A549 (cell line): ENCODE data around the gene MAPK6. TPM values are rescaled to one million over a fixed set of nuclear protein-coding genes. Genes with fewer than 3 reads are reported as not detected.
A peak's percentile ranks its signal among the peaks of the same experiment; 100 is the strongest.

Experiments
- ATAC-seq, 2 experiments: fragments of 200-7000 bp in 1 of 2; fragments of >200 bp in 1 of 2; cut with Nextera tagmentation in 1 of 2; cut with Tn5 transposase in 1 of 2; 3 replicates each; pipeline versions ENCODE4 v1.8.0 to v1.9.1; 2018 to 2020; ENCODE audit warnings: mild to moderate bottlenecking in 1 of 2, moderate library complexity in 1 of 2
- CTCF ChIA-PET: fragments of 300-600 bp; sonication (Branson Sonifier 250); formaldehyde crosslinking; extraction: SDS; loops from one replicate; lab custom pipeline; 2021; ENCODE audit warnings: antibody characterized with exemption, inconsistent platforms; lab: Yijun Ruan, JAX
- POLR2A ChIA-PET: fragments of 350-600 bp; formaldehyde crosslinking; extraction: SDS; loops from one replicate; lab custom pipeline; 2021; ENCODE audit warnings: antibody characterized with exemption, inconsistent platforms; lab: Yijun Ruan, JAX
- DNase-seq, 2 experiments: peaks; one replicate each; pipeline versions ENCODE4 v3.0.0 to v3.0.0-alpha.2; 2011 to 2016; ENCODE audit warnings: low read depth in 1 of 2, low spot score in 1 of 2
- FAIRE-seq: peaks from 2 replicates; lab custom pipeline; 2011; peaks lifted over from hg19 to GRCh38; lab: Jason Lieb, UNC
- H3K27ac ChIP-seq, 2 experiments: fragments of >200 bp; sonication (Bioruptor Twin); formaldehyde crosslinking; 3 replicates each; pipeline ENCODE4 v1.5.1; 2016 to 2017
- H3K4me1 ChIP-seq: fragments of >200 bp; sonication (Bioruptor Twin); formaldehyde crosslinking; 3 replicates; pipeline ENCODE4 v1.6.1; 2016
- H3K4me2 ChIP-seq: fragments of >200 bp; sonication (Bioruptor Twin); formaldehyde crosslinking; 3 replicates; pipeline ENCODE4 v1.6.1; 2016
- H3K4me3 ChIP-seq: fragments of >200 bp; sonication (Bioruptor Twin); formaldehyde crosslinking; 3 replicates; pipeline ENCODE4 v1.5.1; 2016
- H3K9me3 ChIP-seq: fragments of >200 bp; sonication (Bioruptor Twin); formaldehyde crosslinking; 3 replicates; pipeline ENCODE4 v1.6.1; 2016
- BCL3 ChIP-seq: fragments of >200 bp; sonication (Bioruptor Twin); formaldehyde crosslinking; IDR thresholded peaks from 3 replicates; pipeline ENCODE4 v1.6.1; 2016
- CEBPB ChIP-seq, 2 experiments: fragments of >200 bp in 1 of 2; sonication (Bioruptor Twin) in 1 of 2; formaldehyde crosslinking in 1 of 2; IDR thresholded peaks; 2 replicates each; pipeline ENCODE4 v1.6.1; 2012 to 2016
- CHD2 ChIP-seq: fragments of 150-350 bp; IDR thresholded peaks from 2 replicates; pipeline ENCODE4 v1.6.1; 2014; ENCODE audit warnings: low read length; ENCODE audit not compliant: partially characterized antibody
- CHD4 ChIP-seq: fragments of 200-600 bp; sonication (generic); IDR thresholded peaks from 2 replicates; pipeline ENCODE4 v1.6.1; 2016; ENCODE audit warnings: antibody characterized with exemption, mild to moderate bottlenecking, borderline replicate concordance
- CTCF ChIP-seq: fragments of >200 bp; sonication (Bioruptor Twin); formaldehyde crosslinking; IDR thresholded peaks from 3 replicates; pipeline ENCODE4 v1.5.1; 2016
- E2F6 ChIP-seq: IDR thresholded peaks from 2 replicates; pipeline ENCODE4 v1.6.1; 2012; ENCODE audit warnings: low read depth, borderline replicate concordance
- EP300 ChIP-seq, 2 experiments: fragments of >200 bp; sonication (Bioruptor Twin); formaldehyde crosslinking; IDR thresholded peaks; 2 replicates in 1 of 2; 3 replicates in 1 of 2; pipeline ENCODE4 v1.6.1; 2016 to 2017
- FOSL2 ChIP-seq, 2 experiments: fragments of 450-650 bp in 1 of 2; fragments of >200 bp in 1 of 2; sonication (Bioruptor Twin) in 1 of 2; formaldehyde crosslinking; IDR thresholded peaks; 2 replicates each; pipeline versions ENCODE4 v1.5.0 to v1.6.1; 2016 to 2020; ENCODE audit warnings: mild to moderate bottlenecking in 1 of 2, moderate library complexity in 1 of 2
- GATA3 ChIP-seq: IDR thresholded peaks from 2 replicates; pipeline ENCODE4 v1.6.1; 2012; ENCODE audit warnings: borderline replicate concordance
- HOXA7 ChIP-seq: fragments of 250-450 bp; sonication (Bioruptor Pico); IDR thresholded peaks from 2 replicates; pipeline ENCODE4 v1.5.0; 2020; ENCODE audit warnings: mild to moderate bottlenecking, moderate library complexity
- HOXB5 ChIP-seq: fragments of 250-450 bp; sonication (Bioruptor Pico); IDR thresholded peaks from 2 replicates; pipeline ENCODE4 v1.5.0; 2020; ENCODE audit warnings: mild to moderate bottlenecking, moderate library complexity
- JUN ChIP-seq, 2 experiments: fragments of >200 bp; sonication (Bioruptor Twin); formaldehyde crosslinking; IDR thresholded peaks; 2 replicates in 1 of 2; 3 replicates in 1 of 2; pipeline ENCODE4 v1.6.1; 2016 to 2017
- JUNB ChIP-seq: fragments of >200 bp; sonication (Bioruptor Twin); formaldehyde crosslinking; IDR thresholded peaks from 2 replicates; pipeline ENCODE4 v1.6.1; 2016
- MAFK ChIP-seq: fragments of 450-650 bp; IDR thresholded peaks from 2 replicates; pipeline ENCODE4 v1.6.1; 2014; ENCODE audit not compliant: partially characterized antibody
- MAX ChIP-seq: IDR thresholded peaks from 2 replicates; pipeline ENCODE4 v1.6.1; 2012
- NFE2L2 ChIP-seq: fragments of 150-350 bp; conservative IDR thresholded peaks from 2 replicates; pipeline ENCODE4 v1.6.1; 2014; ENCODE audit warnings: low read length
- NPAS2 ChIP-seq: fragments of 250-450 bp; sonication (Bioruptor Pico); IDR thresholded peaks from 2 replicates; pipeline ENCODE4 v1.8.0; 2022; ENCODE audit warnings: mild to moderate bottlenecking, moderate library complexity, borderline replicate concordance
- SMC3 ChIP-seq: fragments of >200 bp; sonication (Bioruptor Twin); formaldehyde crosslinking; IDR thresholded peaks from 3 replicates; pipeline ENCODE4 v1.6.1; 2018; ENCODE audit warnings: inconsistent platforms
- ZSCAN20 ChIP-seq: fragments of 250-450 bp; sonication (Bioruptor Pico); IDR thresholded peaks from 2 replicates; pipeline ENCODE4 v1.8.0; 2022; ENCODE audit warnings: mild to moderate bottlenecking, moderate library complexity
- WGBS: methylation state at CpG from one replicate; pipeline ENCODE4 v1.1.6; 2017; ENCODE audit errors: missing lambda C conversion rate; 5-methylcytosine and 5-hydroxymethylcytosine counted together
- polyA plus RNA-seq, 4 experiments: library from polyadenylated mRNA; depleted of rRNA in 3 of 4; stranded (reverse); fragments of >200 nt; fragmentation: RNase III in 1 of 4; extraction: RNeasy Plus Mini Kit Qiagen cat#74134 plus additional on column Dnase treatment in 1 of 4; gene quantifications; 2 replicates in 3 of 4; 3 replicates in 1 of 4; pipeline ENCODE4 v1.2.3, GENCODE V29; 2011 to 2017

Gene MAPK6
- polyA plus RNA-seq, 2 of the 4 experiments (the other 2 are of a cell fraction): 49.1 to 126 TPM

GRCh38 chr15:52093539-52094510, 74.8 kb downstream of the MAPK6 start (continued):
- no peak; the same call in 2 of the 3 replicates for TF ChIP-seq BCL3
- TF ChIP-seq SMC3: 0 out of 3 replicates have a peak, but pooled peaks have one; percentile 28
- TF ChIP-seq NPAS2: no peak
- TF ChIP-seq E2F6: no peak
- TF ChIP-seq JUN (IDR thresholded peaks at IDR 0.05): peak in 1 of 2 experiments; percentile 73; a peak in 3 of 5 replicates
- TF ChIP-seq CHD4: no peak
- TF ChIP-seq FOSL2 (IDR thresholded peaks at IDR 0.05): peak; percentile 37
- TF ChIP-seq FOSL2 (CRISPR knock-in tag; IDR thresholded peaks at IDR 0.05): peak; percentile 72
- TF ChIP-seq JUNB: peak; percentile 79
- peak; percentile 27 for TF ChIP-seq HOXB5 (CRISPR knock-in tag)
- TF ChIP-seq, all 56 proteins: peak for 17

GRCh38 chr15:52094811-52095584, 76.0 kb downstream of the MAPK6 start:
- ChIA-PET POLR2A (interaction anchor here (1.0 kb wide), 1 partner anchor 85 kb away, joined by 4 read pairs; no protein-coding TSS in a partner anchor), CTCF (interaction anchor here (0.9 to 1.9 kb wide), 7 partner anchors 13 to 108 kb away, joined by 3 to 15 read pairs (median 4); no protein-coding TSS in a partner anchor)
- TF ChIP-seq MAFK (no peak), HOXA7 (CRISPR knock-in tag) (no peak), E2F6 (no peak), MAX (no peak), ZSCAN20 (CRISPR knock-in tag) (no peak)
- Histone ChIP-seq H3K4me1 (peaks cover 43% of the 10 kb centered on the region), H3K4me2 (peak overlapping the region; percentile 67), H3K4me3 (no peak overlapping the region), H3K9me3 (peaks cover 9% of the 10 kb centered on the region; the same call in 2 of the 3 replicates), H3K27ac (peak overlapping the region; percentile 83 to 91)
- DNase-seq (no peak), ATAC-seq (no peak), FAIRE-seq (peak; percentile 28)
- 88% methylated on average over 12 of the region's 12 CpGs for WGBS

GRCh38 chr15:52095597-52096262, 76.7 kb downstream of the MAPK6 start:
- FAIRE-seq: no peak
- WGBS: 26% methylated on average over 4 of the region's 4 CpGs
- H3K4me3 ChIP-seq: no peak overlapping the region
- peak; percentile 63 to 79; a peak in 4 of 5 replicates for TF ChIP-seq JUN (IDR thresholded peaks at IDR 0.05)
- peak; percentile 92 for TF ChIP-seq NFE2L2
- TF ChIP-seq CTCF: no peak
- TF ChIP-seq E2F6: no peak
- peak; percentile 78 to 88; a peak in 3 of 5 replicates for TF ChIP-seq EP300 (IDR thresholded peaks at IDR 0.05)
- peak; percentile 40; the same call in 1 of the 2 replicates for TF ChIP-seq MAX
- TF ChIP-seq FOSL2 (IDR thresholded peaks at IDR 0.05): peak; percentile 80; the same call in 1 of the 2 replicates
- peak; percentile 94 for TF ChIP-seq FOSL2 (CRISPR knock-in tag; IDR thresholded peaks at IDR 0.05)
- TF ChIP-seq MAFK: peak; percentile 100
- peak; percentile 87 to 96 for TF ChIP-seq CEBPB (IDR thresholded peaks at IDR 0.05)
- peak; percentile 73; the same call in 1 of the 3 replicates for TF ChIP-seq BCL3
- TF ChIP-seq NPAS2: no peak
- TF ChIP-seq JUNB: peak; percentile 90
- peak; percentile 84; the same call in 1 of the 2 replicates for TF ChIP-seq GATA3
- no peak for TF ChIP-seq CHD2

More at GRCh38 chr15:52095597-52096262, 76.7 kb downstream of the MAPK6 start:
- H3K27ac ChIP-seq: peak overlapping the region; percentile 83 to 91
- ChIA-PET CTCF (interaction anchor here (1.0 to 1.8 kb wide), 2 partner anchors 32 to 48 kb away, joined by 3 to 4 read pairs; no protein-coding TSS in a partner anchor), POLR2A (no interaction called here)
- peak; percentile 57 for ATAC-seq
- H3K9me3 ChIP-seq: peaks cover 2% of the 10 kb centered on the region; the same call in 1 of the 3 replicates
- H3K4me1 ChIP-seq: peaks cover 43% of the 10 kb centered on the region
- DNase-seq: peak; percentile 28 to 87
- H3K4me2 ChIP-seq: peak overlapping the region; percentile 67
